Ishikawa (cell line): ENCODE measurements around the gene GAST.

ENCODE experiments used
- EGR1 ChIP-seq: IDR thresholded peaks from 2 replicates; pipeline ENCODE4 v1.6.1; 2012
- EP300 ChIP-seq: IDR thresholded peaks from 2 replicates; pipeline ENCODE4 v1.6.1; 2012; ENCODE audit warnings: borderline replicate concordance
- NFIC ChIP-seq: IDR thresholded peaks from 2 replicates; pipeline ENCODE4 v1.6.1; 2012
- YY1 ChIP-seq: IDR thresholded peaks from 2 replicates; pipeline ENCODE4 v1.6.1; 2012; ENCODE audit warnings: low read depth

GRCh38 chr17:41695134-41695661 is 16.9 kb upstream of the GAST start:
- TF ChIP-seq EGR1 = no peak
- no peak for TF ChIP-seq YY1
- no peak for TF ChIP-seq EP300
- TF ChIP-seq NFIC = no peak
